HG02981 (cell line): ENCODE data around the gene STING1.
"Not testable (repeated sequence)": the region's sequence is repeated elsewhere in the genome, so short reads cannot be mapped to it uniquely, and the experiment has no call there.

Experiments
- ATAC-seq: cut with Tn5 transposase; IDR thresholded peaks from one replicate; pipeline ENCODE4 v1.9.1; 2021; ENCODE audit warnings: mild to moderate bottlenecking, moderate library complexity; ENCODE audit not compliant: unreplicated experiment

Gene STING1

GRCh38 chr5:139503036-139503817, 20.7 kb upstream of the STING1 start:
- ATAC-seq = not testable (repeated sequence)

GRCh38 chr5:139501381-139501780, 18.8 kb upstream of the STING1 start:
- ATAC-seq = no peak

GRCh38 chr5:139495638-139496435, 13.3 kb upstream of the STING1 start:
- ATAC-seq = peak; percentile 41

GRCh38 chr5:139494832-139495231, 12.3 kb upstream of the STING1 start:
- ATAC-seq = no peak

GRCh38 chr5:139494256-139494655, 11.7 kb upstream of the STING1 start:
- ATAC-seq = no peak

GRCh38 chr5:139492700-139493192, 10.2 kb upstream of the STING1 start:
- no peak for ATAC-seq

- ATAC-seq = no peak
Observed at GRCh38 chr5:139488260-139488659, 5.7 kb upstream of the STING1 start.

GRCh38 chr5:139486201-139486600, 3.6 kb upstream of the STING1 start:
- ATAC-seq = no peak

GRCh38 chr5:139482890-139483208, 291 bp upstream of the STING1 start:
- ATAC-seq = not testable (repeated sequence)

GRCh38 chr5:139481580-139482049, 943 bp downstream of the STING1 start:
- peak; percentile 22 for ATAC-seq

- ATAC-seq = no peak
Observed at GRCh38 chr5:139481122-139481533, 1.4 kb downstream of the STING1 start.

GRCh38 chr5:139479729-139480128, 2.8 kb downstream of the STING1 start:
- not testable (repeated sequence) for ATAC-seq

GRCh38 chr5:139478657-139479423, 3.7 kb downstream of the STING1 start:
- ATAC-seq = not testable (repeated sequence)

GRCh38 chr5:139475865-139476617, 6.5 kb downstream of the STING1 start:
- no peak for ATAC-seq

- no peak for ATAC-seq
Observed at GRCh38 chr5:139474890-139475791, 7.4 kb downstream of the STING1 start.

- ATAC-seq = no peak
Observed at GRCh38 chr5:139473565-139473964, 9.0 kb downstream of the STING1 start.

GRCh38 chr5:139473105-139473504, 9.5 kb downstream of the STING1 start:
- ATAC-seq = no peak

GRCh38 chr5:139472386-139473030, 10.1 kb downstream of the STING1 start:
- ATAC-seq = no peak

GRCh38 chr5:139470821-139471300, 11.7 kb downstream of the STING1 start, which contains the start of gene SMIM33:
Gene SMIM33 (plus strand): TSS chr5:139471004. CDS start chr5:139471122, 118 bp downstream.
- no peak for ATAC-seq
